GM10248 (cell line): Measurements from ENCODE around the gene MALAT1.

ENCODE experiments used
- CTCF ChIA-PET: fragments of 300-600 bp; sonication (Branson Sonifier 250); formaldehyde crosslinking; extraction: SDS; loops from one replicate; lab custom pipeline; 2021; ENCODE audit warnings: antibody characterized with exemption; lab: Yijun Ruan, JAX
- POLR2A ChIA-PET: fragments of 350-650 bp; sonication (Branson Sonifier 250); formaldehyde crosslinking; extraction: SDS; loops from one replicate; lab custom pipeline; 2020; ENCODE audit warnings: antibody characterized with exemption; lab: Yijun Ruan, JAX
- DNase-seq: peaks from one replicate; pipeline ENCODE4 v3.0.0; 2012; ENCODE audit errors: extremely low spot score
- CTCF ChIP-seq: IDR thresholded peaks from 2 replicates; pipeline ENCODE4 v1.5.1; 2012; ENCODE audit warnings: mild to moderate bottlenecking, low read depth; ENCODE audit errors: extremely low read depth, missing control alignments, control extremely low read depth

Gene MALAT1

DNA sequence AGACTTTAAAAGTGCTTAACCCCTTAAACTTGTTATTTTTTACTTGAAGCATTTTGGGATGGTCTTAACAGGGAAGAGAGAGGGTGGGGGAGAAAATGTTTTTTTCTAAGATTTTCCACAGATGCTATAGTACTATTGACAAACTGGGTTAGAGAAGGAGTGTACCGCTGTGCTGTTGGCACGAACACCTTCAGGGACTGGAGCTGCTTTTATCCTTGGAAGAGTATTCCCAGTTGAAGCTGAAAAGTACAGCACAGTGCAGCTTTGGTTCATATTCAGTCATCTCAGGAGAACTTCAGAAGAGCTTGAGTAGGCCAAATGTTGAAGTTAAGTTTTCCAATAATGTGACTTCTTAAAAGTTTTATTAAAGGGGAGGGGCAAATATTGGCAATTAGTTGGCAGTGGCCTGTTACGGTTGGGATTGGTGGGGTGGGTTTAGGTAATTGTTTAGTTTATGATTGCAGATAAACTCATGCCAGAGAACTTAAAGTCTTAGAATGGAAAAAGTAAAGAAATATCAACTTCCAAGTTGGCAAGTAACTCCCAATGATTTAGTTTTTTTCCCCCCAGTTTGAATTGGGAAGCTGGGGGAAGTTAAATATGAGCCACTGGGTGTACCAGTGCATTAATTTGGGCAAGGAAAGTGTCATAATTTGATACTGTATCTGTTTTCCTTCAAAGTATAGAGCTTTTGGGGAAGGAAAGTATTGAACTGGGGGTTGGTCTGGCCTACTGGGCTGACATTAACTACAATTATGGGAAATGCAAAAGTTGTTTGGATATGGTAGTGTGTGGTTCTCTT lies 2.8 kb downstream of the MALAT1 start:
- ChIA-PET CTCF (interaction anchor here (0.9 to 2.1 kb wide), 6 partner anchors 9 to 187 kb away, joined by 3 to 8 read pairs (median 5); partner anchors contain the start of gene CDC42EP2), POLR2A (interaction anchor here (0.8 to 25.7 kb wide), 22 partner anchors 12 to 186 kb away, joined by 3 to 620 read pairs (median 5); partner anchors contain the start of genes FRMD8, NEAT1 and SCYL1)
- no peak for DNase-seq
- TF ChIP-seq CTCF = no peak

- CTCF ChIA-PET = interaction anchor here (0.9 to 2.1 kb wide), 6 partner anchors 8 to 187 kb away, joined by 3 to 8 read pairs (median 5); partner anchors contain the start of gene CDC42EP2
- no peak for TF ChIP-seq CTCF
- no peak for DNase-seq
- POLR2A ChIA-PET = interaction anchor here (0.8 to 25.7 kb wide), 20 partner anchors 12 to 187 kb away, joined by 3 to 620 read pairs (median 5); partner anchors contain the start of genes FRMD8, NEAT1 and SCYL1
These were observed 3.4 kb downstream of the MALAT1 start for GRCh38 chr11:65502274-65502554.

GRCh38 chr11:65502555-65503367 lies 3.9 kb downstream of the MALAT1 start:
- no peak for TF ChIP-seq CTCF
- ChIA-PET CTCF (interaction anchor here (0.9 to 2.1 kb wide), 6 partner anchors 8 to 188 kb away, joined by 3 to 8 read pairs (median 5); partner anchors contain the start of gene CDC42EP2), POLR2A (interaction anchor here (0.6 to 25.7 kb wide), 23 partner anchors 13 to 241 kb away, joined by 3 to 620 read pairs (median 5); partner anchors contain the start of genes FRMD8, NEAT1 and SCYL1)
- DNase-seq = no peak

DNA sequence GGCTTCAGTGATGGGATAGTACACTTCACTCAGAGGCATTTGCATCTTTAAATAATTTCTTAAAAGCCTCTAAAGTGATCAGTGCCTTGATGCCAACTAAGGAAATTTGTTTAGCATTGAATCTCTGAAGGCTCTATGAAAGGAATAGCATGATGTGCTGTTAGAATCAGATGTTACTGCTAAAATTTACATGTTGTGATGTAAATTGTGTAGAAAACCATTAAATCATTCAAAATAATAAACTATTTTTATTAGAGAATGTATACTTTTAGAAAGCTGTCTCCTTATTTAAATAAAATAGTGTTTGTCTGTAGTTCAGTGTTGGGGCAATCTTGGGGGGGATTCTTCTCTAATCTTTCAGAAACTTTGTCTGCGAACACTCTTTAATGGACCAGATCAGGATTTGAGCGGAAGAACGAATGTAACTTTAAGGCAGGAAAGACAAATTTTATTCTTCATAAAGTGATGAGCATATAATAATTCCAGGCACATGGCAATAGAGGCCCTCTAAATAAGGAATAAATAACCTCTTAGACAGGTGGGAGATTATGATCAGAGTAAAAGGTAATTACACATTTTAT lies 4.6 kb downstream of the MALAT1 start:
- DNase-seq = no peak
- POLR2A ChIA-PET = interaction anchor here (0.6 to 25.7 kb wide), 21 partner anchors 13 to 863 kb away, joined by 3 to 620 read pairs (median 6); partner anchors contain the start of genes NEAT1 and SCYL1
- CTCF ChIA-PET = interaction anchor here (1.4 to 1.6 kb wide), 2 partner anchors 26 to 174 kb away, joined by 4 read pairs; no protein-coding TSS in a partner anchor
- TF ChIP-seq CTCF = no peak

GRCh38 chr11:65503949-65504673 lies 5.3 kb downstream of the MALAT1 start:
- ChIA-PET CTCF (interaction anchor here (1.0 to 1.9 kb wide), 3 partner anchors 27 to 130 kb away, joined by 3 to 4 read pairs (median 3); no protein-coding TSS in a partner anchor), POLR2A (interaction anchor here (0.5 to 25.7 kb wide), 27 partner anchors 13 to 1679 kb away, joined by 3 to 620 read pairs (median 5); partner anchors contain the start of genes EHBP1L1, NEAT1, PCNX3 and SCYL1)
- DNase-seq = no peak
- no peak for TF ChIP-seq CTCF
